CD4-positive, alpha-beta memory T cell (primary cell): ENCODE results near the gene SLC25A28. TPM values are rescaled to one million over a fixed set of nuclear protein-coding genes. Genes with fewer than 3 reads are reported as not detected.
A peak's percentile ranks its signal among the peaks of the same experiment; 100 is the strongest.

ENCODE experiments used
- CTCF ChIA-PET: fragments of 350-600 bp; sonication (Branson Sonifier 250); formaldehyde crosslinking; loops from one replicate; lab custom pipeline; 2021; ENCODE audit warnings: inconsistent platforms; ENCODE audit not compliant: partially characterized antibody; lab: Charles Lee
- POLR2A ChIA-PET: fragments of 350-600 bp; sonication (Branson Sonifier 250); formaldehyde crosslinking; loops from one replicate; lab custom pipeline; 2021; ENCODE audit not compliant: partially characterized antibody; lab: Charles Lee
- DNase-seq, 5 donors: peaks; one replicate each; pipeline versions ENCODE4 v3.0.0 to v3.0.0-alpha.2; 2020 to 2022; ENCODE audit warnings: mixed read lengths in 1 of 5
- H3K27ac ChIP-seq: one replicate; pipeline ENCODE4 v1.7.0; 2013; ENCODE audit warnings: low read depth, low read length
- H3K27me3 ChIP-seq: 2 replicates; pipeline ENCODE4 v1.7.0; 2013; ENCODE audit warnings: mild to moderate bottlenecking, low read length, moderate library complexity; ENCODE audit not compliant: insufficient read depth
- H3K36me3 ChIP-seq: 2 replicates; pipeline ENCODE4 v1.7.0; 2013; ENCODE audit warnings: mild to moderate bottlenecking, low read length, moderate library complexity; ENCODE audit not compliant: insufficient read depth
- H3K4me1 ChIP-seq: 2 replicates; pipeline ENCODE4 v1.7.0; 2013; ENCODE audit warnings: mild to moderate bottlenecking, low read length, moderate library complexity; ENCODE audit not compliant: insufficient read depth
- H3K4me3 ChIP-seq, 2 donors: one replicate each; pipeline ENCODE4 v1.7.0; 2013; ENCODE audit warnings: low read length in 2 of 2, mild to moderate bottlenecking in 1 of 2
- H3K9me3 ChIP-seq, 2 donors: one replicate each; pipeline ENCODE4 v1.7.0; 2013; ENCODE audit warnings: low read length in 2 of 2, control low read depth in 1 of 2; ENCODE audit not compliant: control insufficient read depth in 1 of 2
- H3K27ac Mint-ChIP-seq, 7 donors: one replicate each; pipeline ENCODE4 v1.8.0; 2020 to 2021; ENCODE audit warnings: mixed read lengths in 7 of 7, mild to moderate bottlenecking in 6 of 7, inconsistent platforms in 3 of 7, moderate library complexity in 3 of 7
- H3K27me3 Mint-ChIP-seq, 2 donors: one replicate each; pipeline ENCODE4 v1.8.0; 2020 to 2021; ENCODE audit warnings: mixed read lengths in 2 of 2
- H3K36me3 Mint-ChIP-seq, 2 donors: one replicate each; pipeline ENCODE4 v1.8.0; 2020 to 2021; ENCODE audit warnings: mixed read lengths in 2 of 2, inconsistent platforms in 1 of 2, mild to moderate bottlenecking in 1 of 2
- H3K4me1 Mint-ChIP-seq, 4 donors: one replicate each; pipeline ENCODE4 v1.8.0; 2020 to 2021; ENCODE audit warnings: mixed read lengths in 4 of 4, mild to moderate bottlenecking in 1 of 4
- H3K4me3 Mint-ChIP-seq, 8 donors: one replicate each; pipeline ENCODE4 v1.8.0; 2020 to 2021; ENCODE audit warnings: mixed read lengths in 8 of 8, mild to moderate bottlenecking in 7 of 8, moderate library complexity in 6 of 8, inconsistent platforms in 3 of 8
- H3K9me3 Mint-ChIP-seq, 8 donors: one replicate each; pipeline ENCODE4 v1.8.0; 2020 to 2021; ENCODE audit warnings: mixed read lengths in 8 of 8, mild to moderate bottlenecking in 5 of 8, inconsistent platforms in 3 of 8, moderate library complexity in 1 of 8
- intact Hi-C: fragments of 100-400 bp; cut with micrococcal nuclease; formaldehyde crosslinking; loops from one replicate; pipeline ENCODE4 v1.15.1; 2023
- polyA plus RNA-seq, 2 donors: library from polyadenylated mRNA; unstranded; fragments of 300-500 nt; fragmentation: Illumina TruSeq; gene quantifications; one replicate each; pipeline ENCODE4 v1.2.3, GENCODE V29; 2021
- total RNA-seq, 2 experiments: library from RNA; stranded (reverse); gene quantifications; one replicate each; pipeline ENCODE4 v1.2.3, GENCODE V29; 2021

SLC25A28 gene
- total and polyA plus RNA-seq, 4 experiments from 2014 or later, result 19.4 to 91.9 (median 60.0) TPM

GRCh38 chr10:99615426-99615825 lies 4.8 kb downstream of the SLC25A28 start:
- Histone ChIP-seq H3K9me3 (no peaks in the 10 kb centered on the region), H3K36me3 (peaks cover 15% of the 10 kb centered on the region), H3K27ac (no peak overlapping the region), H3K4me1 (peaks cover 41% of the 10 kb centered on the region), H3K27me3 (no peaks in the 10 kb centered on the region), H3K4me3 (no peak overlapping the region)
- DNase-seq, result no peak
- peaks cover 6 to 35% of the 10 kb centered on the region in 2 donors for H3K36me3 Mint-ChIP-seq
- H3K27ac Mint-ChIP-seq, result peak overlapping the region in 6 of 7 donors; percentile 4 to 80 (median 44)
- ChIA-PET POLR2A (no interaction called here), CTCF (interaction anchor here (0.6 to 3.6 kb wide), 11 partner anchors 9 to 224 kb away, joined by 3 to 14 read pairs (median 3); partner anchors contain the start of genes COX15, CUTC and GOT1)
- H3K9me3 Mint-ChIP-seq, result no peaks in the 10 kb centered on the region
- intact Hi-C loops, result no loop called here
- peaks cover 31 to 55% (median 47%) of the 10 kb centered on the region in 4 donors for H3K4me1 Mint-ChIP-seq
- H3K4me3 Mint-ChIP-seq, result no peak overlapping the region
- no peaks in the 10 kb centered on the region for H3K27me3 Mint-ChIP-seq

DNA sequence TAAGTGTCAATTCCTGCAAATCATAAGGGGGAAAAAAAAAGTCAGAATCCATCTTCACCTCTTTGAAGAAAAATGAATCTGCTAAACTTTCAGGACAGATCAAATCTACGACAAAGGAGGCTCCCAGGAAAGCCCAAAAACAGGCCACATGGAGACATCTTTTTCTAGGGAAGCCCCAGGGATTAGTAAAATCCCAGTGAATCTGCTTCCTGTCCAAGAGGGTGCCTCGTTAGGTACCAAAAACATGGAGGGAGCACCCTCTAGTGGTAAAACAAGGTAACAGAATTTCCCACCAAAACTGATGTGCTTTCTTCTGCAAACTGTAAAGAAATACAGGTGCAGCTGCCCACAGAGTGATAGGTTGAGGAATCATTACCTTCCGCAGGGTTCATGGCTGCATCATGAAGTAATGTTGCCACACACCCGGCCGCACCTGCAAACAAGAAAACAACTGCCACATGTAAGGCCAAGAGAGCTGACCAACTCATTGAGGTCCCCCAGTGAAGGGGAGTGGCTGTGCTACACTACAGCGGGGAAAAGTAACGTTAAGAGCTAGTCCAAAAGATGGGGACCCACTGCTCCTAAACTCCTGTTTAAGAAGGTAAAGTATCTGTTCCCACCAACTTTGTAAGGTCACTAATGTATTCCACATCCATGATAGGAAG lies 7.9 kb downstream of the SLC25A28 start:
- peaks cover 9 to 34% of the 10 kb centered on the region in 2 donors for H3K36me3 Mint-ChIP-seq
- Histone ChIP-seq H3K27ac (no peak overlapping the region), H3K36me3 (peaks cover 22% of the 10 kb centered on the region), H3K4me3 (no peak overlapping the region), H3K9me3 (no peaks in the 10 kb centered on the region), H3K27me3 (no peaks in the 10 kb centered on the region), H3K4me1 (peaks cover 18% of the 10 kb centered on the region)
- H3K27ac Mint-ChIP-seq, result peak overlapping the region; percentile 24 to 85 (median 62)
- no peaks in the 10 kb centered on the region for H3K9me3 Mint-ChIP-seq
- H3K4me1 Mint-ChIP-seq, result peaks cover 16 to 32% (median 26%) of the 10 kb centered on the region in 4 donors
- ChIA-PET POLR2A (interaction anchor here (1.3 to 2.1 kb wide), 3 partner anchors 9 to 182 kb away, joined by 3 to 6 read pairs (median 5); partner anchors contain the start of genes ENTPD7, GOT1 and SLC25A28), CTCF (interaction anchor here (0.7 to 4.2 kb wide), 26 partner anchors 10 to 1147 kb away, joined by 3 to 45 read pairs (median 4); partner anchors contain the start of genes COX15, CUTC, ENTPD7 and GOT1)
- H3K4me3 Mint-ChIP-seq, result peak overlapping the region in 1 of 8 donors; percentile 53
- DNase-seq, result peak; percentile 46 to 61 (median 51)
- intact Hi-C loops, result loop anchor here (1.0 to 5.0 kb wide), 4 partner anchors 52 to 1145 kb away; no protein-coding TSS in a partner anchor
- no peaks in the 10 kb centered on the region for H3K27me3 Mint-ChIP-seq

- peaks cover 8 to 23% (median 18%) of the 10 kb centered on the region in 4 donors for H3K4me1 Mint-ChIP-seq
- Histone ChIP-seq H3K4me1 (peaks cover 8% of the 10 kb centered on the region), H3K4me3 (no peak overlapping the region), H3K36me3 (peaks cover 22% of the 10 kb centered on the region), H3K27ac (no peak overlapping the region), H3K9me3 (no peaks in the 10 kb centered on the region), H3K27me3 (no peaks in the 10 kb centered on the region)
- peak overlapping the region in 5 of 7 donors; percentile 23 to 87 (median 75) for H3K27ac Mint-ChIP-seq
- intact Hi-C loops, result loop anchor here (5.0 kb wide), 1 partner anchor 1144 kb away; no protein-coding TSS in a partner anchor
- CTCF ChIA-PET, result interaction anchor here (0.8 to 4.2 kb wide), 22 partner anchors 9 to 1186 kb away, joined by 3 to 45 read pairs (median 5); partner anchors contain the start of genes COX15, CUTC, ENTPD7 and GOT1
- peaks cover 9 to 31% of the 10 kb centered on the region in 2 donors for H3K36me3 Mint-ChIP-seq
- POLR2A ChIA-PET, result interaction anchor here (0.6 to 1.9 kb wide), 3 partner anchors 10 to 1477 kb away, joined by 3 to 6 read pairs (median 4); partner anchors contain the start of genes ENTPD7, R3HCC1L and SLC25A28
- no peak overlapping the region for H3K4me3 Mint-ChIP-seq
- no peaks in the 10 kb centered on the region for H3K27me3 Mint-ChIP-seq
- DNase-seq, result no peak
- no peaks in the 10 kb centered on the region for H3K9me3 Mint-ChIP-seq
These were observed 8.9 kb downstream of the SLC25A28 start for GRCh38 chr10:99611326-99611725.

- ChIA-PET POLR2A (no interaction called here), CTCF (interaction anchor here (1.2 to 4.2 kb wide), 4 partner anchors 13 to 217 kb away, joined by 5 to 45 read pairs (median 40); partner anchors contain the start of gene SLC25A28)
- intact Hi-C loops, result loop anchor here (5.0 kb wide), 1 partner anchor 1143 kb away; no protein-coding TSS in a partner anchor
These were observed 10.0 kb downstream of the SLC25A28 start for GRCh38 chr10:99610221-99610620.

GRCh38 chr10:99609186-99609585 lies 11.1 kb downstream of the SLC25A28 start:
- Histone ChIP-seq H3K36me3 (peaks cover 22% of the 10 kb centered on the region), H3K4me3 (no peak overlapping the region), H3K27me3 (no peaks in the 10 kb centered on the region), H3K4me1 (no peaks in the 10 kb centered on the region), H3K9me3 (no peaks in the 10 kb centered on the region), H3K27ac (no peak overlapping the region)
- intact Hi-C loops, result no loop called here
- H3K4me3 Mint-ChIP-seq, result no peak overlapping the region
- no peak for DNase-seq
- ChIA-PET CTCF (interaction anchor here (4.2 kb wide), 1 partner anchor 216 kb away, joined by 35 read pairs; no protein-coding TSS in a partner anchor), POLR2A (no interaction called here)
- peaks cover 9 to 24% of the 10 kb centered on the region in 2 donors for H3K36me3 Mint-ChIP-seq
- no peaks in the 10 kb centered on the region for H3K9me3 Mint-ChIP-seq
- H3K4me1 Mint-ChIP-seq, result peaks cover 0 to 14% (median 9%) of the 10 kb centered on the region in 4 donors
- H3K27ac Mint-ChIP-seq, result peak overlapping the region in 1 of 7 donors; percentile 38
- H3K27me3 Mint-ChIP-seq, result no peaks in the 10 kb centered on the region

More at GRCh38 chr10:99610221-99610620, 10.0 kb downstream of the SLC25A28 start:
- H3K36me3 Mint-ChIP-seq, result peaks cover 9 to 27% of the 10 kb centered on the region in 2 donors
- peaks cover 0 to 14% (median 9%) of the 10 kb centered on the region in 4 donors for H3K4me1 Mint-ChIP-seq
- Histone ChIP-seq H3K27ac (no peak overlapping the region), H3K36me3 (peaks cover 22% of the 10 kb centered on the region), H3K4me3 (no peak overlapping the region), H3K4me1 (no peaks in the 10 kb centered on the region), H3K9me3 (no peaks in the 10 kb centered on the region), H3K27me3 (no peaks in the 10 kb centered on the region)
- no peak for DNase-seq
- no peak overlapping the region for H3K4me3 Mint-ChIP-seq
- no peaks in the 10 kb centered on the region for H3K27me3 Mint-ChIP-seq
- H3K9me3 Mint-ChIP-seq, result no peaks in the 10 kb centered on the region
- H3K27ac Mint-ChIP-seq, result peak overlapping the region in 3 of 7 donors; percentile 15 to 37 (median 15)

DNA sequence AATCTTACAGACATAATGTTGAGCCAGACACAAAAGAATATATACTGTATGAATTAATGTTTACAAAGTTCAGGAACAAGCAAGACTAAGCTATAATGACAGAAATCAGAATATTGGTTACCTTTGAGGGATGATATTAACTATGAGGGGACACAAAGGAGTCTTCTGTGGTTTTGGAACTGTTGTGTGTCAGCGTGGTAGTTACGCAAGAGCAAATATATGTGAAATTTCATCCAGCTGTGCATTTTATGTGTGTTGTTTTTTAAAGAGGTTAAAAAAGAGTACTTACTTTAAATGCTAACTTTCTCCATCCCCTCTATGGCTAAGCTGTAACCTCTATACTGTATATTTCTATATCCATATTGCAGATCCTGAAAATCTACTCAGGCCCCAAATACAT lies 14.9 kb downstream of the SLC25A28 start:
- H3K9me3 Mint-ChIP-seq, result no peaks in the 10 kb centered on the region
- no peaks in the 10 kb centered on the region for H3K27me3 Mint-ChIP-seq
- Histone ChIP-seq H3K27ac (no peak overlapping the region), H3K4me3 (no peak overlapping the region), H3K4me1 (no peaks in the 10 kb centered on the region), H3K36me3 (peaks cover 7% of the 10 kb centered on the region), H3K27me3 (peaks cover 4% of the 10 kb centered on the region), H3K9me3 (no peaks in the 10 kb centered on the region)
- H3K4me3 Mint-ChIP-seq, result no peak overlapping the region
- peaks cover 4 to 5% of the 10 kb centered on the region in 2 donors for H3K36me3 Mint-ChIP-seq
- no peak overlapping the region for H3K27ac Mint-ChIP-seq
- H3K4me1 Mint-ChIP-seq, result peaks cover 0 to 1% (median 0%) of the 10 kb centered on the region in 4 donors
- DNase-seq, result no peak
- ChIA-PET CTCF (interaction anchor here (0.7 to 1.0 kb wide), 2 partner anchors 8 to 10 kb away, joined by 3 to 4 read pairs; no protein-coding TSS in a partner anchor), POLR2A (no interaction called here)
- intact Hi-C loops, result no loop called here

GRCh38 chr10:99604862-99605261 lies 15.4 kb downstream of the SLC25A28 start:
- peaks cover 0 to under 1% of the 10 kb centered on the region in 2 donors for H3K27me3 Mint-ChIP-seq
- H3K4me3 Mint-ChIP-seq, result no peak overlapping the region
- ChIA-PET CTCF (interaction anchor here (0.7 to 1.0 kb wide), 2 partner anchors 9 to 11 kb away, joined by 3 to 4 read pairs; no protein-coding TSS in a partner anchor), POLR2A (no interaction called here)
- H3K27me3 ChIP-seq, result peaks cover 4% of the 10 kb centered on the region
- no peak overlapping the region for H3K27ac ChIP-seq
- H3K36me3 ChIP-seq, result peaks cover 2% of the 10 kb centered on the region
- H3K9me3 Mint-ChIP-seq, result no peaks in the 10 kb centered on the region
- intact Hi-C loops, result no loop called here
- H3K4me1 ChIP-seq, result no peaks in the 10 kb centered on the region
- no peaks in the 10 kb centered on the region for H3K9me3 ChIP-seq
- H3K4me1 Mint-ChIP-seq, result no peaks in the 10 kb centered on the region
- peaks cover 1 to 4% of the 10 kb centered on the region in 2 donors for H3K36me3 Mint-ChIP-seq
- no peak for DNase-seq
- no peak overlapping the region for H3K4me3 ChIP-seq
- no peak overlapping the region for H3K27ac Mint-ChIP-seq
